HepG2 (cell line): Measurements from ENCODE around the gene PHACTR1. TPM values are rescaled to one million over a fixed set of nuclear protein-coding genes. Genes with fewer than 3 reads are reported as not detected.

Source experiments
- BRCA1 ChIP-seq: sonication (generic); formaldehyde crosslinking; IDR thresholded peaks from 2 replicates; pipeline ENCODE4 v1.4.0; 2020; ENCODE audit warnings: missing genetic modification reagents
- FOXA1 ChIP-seq, 2 experiments: fragments of 450-650 bp in 1 of 2; sonication (generic) in 1 of 2; formaldehyde crosslinking in 1 of 2; IDR thresholded peaks; 2 replicates each; pipeline versions ENCODE4 v1.4.0 to v1.6.1; 2016 to 2020; ENCODE audit warnings: missing genetic modification reagents in 1 of 2
- HNF1A ChIP-seq, 2 experiments: sonication (generic) in 1 of 2; formaldehyde crosslinking in 1 of 2; IDR thresholded peaks; 2 replicates each; pipeline versions ENCODE4 v1.4.0 to v1.6.1; 2016 to 2020; ENCODE audit warnings: borderline replicate concordance in 1 of 2, low read depth in 1 of 2, mild to moderate bottlenecking in 1 of 2, missing genetic modification reagents in 1 of 2
- MEIS1 ChIP-seq: sonication (generic); formaldehyde crosslinking; IDR thresholded peaks from 2 replicates; pipeline ENCODE4 v1.9.0; 2021; ENCODE audit warnings: mild to moderate bottlenecking, missing genetic modification reagents, moderate library complexity, borderline replicate concordance
- MNT ChIP-seq: fragments of 450-650 bp; IDR thresholded peaks from 2 replicates; pipeline ENCODE4 v1.6.1; 2016
- RAD21 ChIP-seq: fragments of 450-650 bp; formaldehyde crosslinking; IDR thresholded peaks from 2 replicates; pipeline ENCODE4 v1.5.0; 2020; ENCODE audit warnings: mild to moderate bottlenecking
- SOX5 ChIP-seq: IDR thresholded peaks from 2 replicates; pipeline ENCODE4 v1.6.1; 2016; ENCODE audit warnings: borderline replicate concordance
- ZBTB4 ChIP-seq: sonication (generic); formaldehyde crosslinking; IDR thresholded peaks from 2 replicates; pipeline ENCODE4 v1.4.0; 2020; ENCODE audit warnings: missing genetic modification reagents, mild to moderate bottlenecking, borderline replicate concordance
- ZMYM4 ChIP-seq: sonication (generic); formaldehyde crosslinking; IDR thresholded peaks from 2 replicates; pipeline ENCODE4 v1.8.1; 2023; ENCODE audit warnings: mild to moderate bottlenecking, missing genetic modification reagents
- ZNF687 ChIP-seq: sonication (generic); formaldehyde crosslinking; IDR thresholded peaks from 2 replicates; pipeline ENCODE4 v1.5.1; 2020; ENCODE audit warnings: mild to moderate bottlenecking, missing genetic modification reagents, moderate library complexity
- ZNF704 ChIP-seq: sonication (generic); formaldehyde crosslinking; IDR thresholded peaks from 2 replicates; pipeline ENCODE4 v1.8.1; 2023; ENCODE audit warnings: mild to moderate bottlenecking, inconsistent platforms, moderate library complexity, missing genetic modification reagents, borderline replicate concordance
- polyA plus RNA-seq, 8 experiments: library from polyadenylated mRNA; depleted of rRNA in 3 of 8; stranded (reverse) in 7 of 8; unstranded in 1 of 8; fragments of >200 nt; fragmentation: Illumina TruSeq in 4 of 8; extraction: Trizol in 4 of 8; gene quantifications; 2 replicates each; pipeline versions ENCODE4 v1.2.1 to v1.2.3, GENCODE V29; 2011 to 2016; ENCODE audit warnings: low read depth in 4 of 8, missing spikeins in 1 of 8, mixed read lengths in 1 of 8; ENCODE audit not compliant: insufficient read depth in 1 of 8
- total RNA-seq, 5 experiments: library from RNA; depleted of rRNA; stranded (reverse); fragments of >200 nt; fragmentation: Illumina TruSeq; extraction: Trizol; gene quantifications; 2 replicates each; pipeline ENCODE4 v1.2.3, GENCODE V29; 2016; ENCODE audit warnings: low read depth in 1 of 5

Gene PHACTR1
- total and polyA plus RNA-seq, 2 of the 13 experiments (the other 11 are each of a cell fraction or from before 2014, with no cell fraction given): 0.09 TPM; not detected in 1

- 0 out of 2 replicates have a peak, but pooled peaks have one; percentile 68 for TF ChIP-seq ZNF704 (CRISPR knock-in tag)
- no peak for TF ChIP-seq FOXA1 (IDR thresholded peaks at IDR 0.05)
- peak; percentile 73 for TF ChIP-seq FOXA1 (CRISPR knock-in tag; IDR thresholded peaks at IDR 0.05)
- TF ChIP-seq ZMYM4 (CRISPR knock-in tag): 0 out of 2 replicates have a peak, but pooled peaks have one; percentile 15
- TF ChIP-seq MEIS1 (CRISPR knock-in tag): 0 out of 2 replicates have a peak, but pooled peaks have one; percentile 14
- 0 out of 2 replicates have a peak, but pooled peaks have one; percentile 15 for TF ChIP-seq SOX5
- no peak for TF ChIP-seq ZBTB4
- no peak for TF ChIP-seq BRCA1 (CRISPR knock-in tag)
- 0 out of 2 replicates have a peak, but pooled peaks have one; percentile 24 for TF ChIP-seq ZNF687
- peak; percentile 59 for TF ChIP-seq MNT
- TF ChIP-seq RAD21 (CRISPR knock-in tag): peak; percentile 71
- TF ChIP-seq HNF1A (IDR thresholded peaks at IDR 0.05; ENCODE audit: low read depth): no peak
- TF ChIP-seq HNF1A (CRISPR knock-in tag; IDR thresholded peaks at IDR 0.05; ENCODE audit: borderline replicate concordance): no peak
Measured at GRCh38 chr6:13229205-13230085, 512.9 kb downstream of the PHACTR1 start (continued).
